K562 (cell line): ENCODE data around the gene FILIP1.

Experiments used
- CTCF ChIP-seq, 3 experiments: IDR thresholded peaks in 2 of 3; conservative IDR thresholded peaks in 1 of 3; 2 replicates each; pipeline ENCODE4 v1.5.1; 2011 to 2012; ENCODE audit warnings: low read length in 3 of 3, mild to moderate bottlenecking in 3 of 3, control low read depth in 2 of 3, improper control_type of control experiment in 1 of 3, inconsistent platforms in 1 of 3, low read depth in 1 of 3, mixed read lengths in 1 of 3, moderate library complexity in 1 of 3; ENCODE audit not compliant: insufficient read depth in 2 of 3
- DIDO1 ChIP-seq: fragments of 450-650 bp; IDR thresholded peaks from 2 replicates; pipeline ENCODE4 v1.6.1; 2016; ENCODE audit warnings: low read depth, missing biosample characterization, missing genetic modification characterization
- EGR1 ChIP-seq: fragments of 450-650 bp; conservative IDR thresholded peaks from 2 replicates; pipeline ENCODE4 v1.6.1; 2017; ENCODE audit warnings: mild to moderate bottlenecking
- GABPA ChIP-seq: fragments of 200-800 bp; sonication (Bioruptor generic); conservative IDR thresholded peaks from 2 replicates; pipeline ENCODE4 v1.6.1; 2016; ENCODE audit warnings: low read depth, missing genetic modification characterization, missing compliant biosample characterization
- MAZ ChIP-seq, 2 experiments: fragments of 450-650 bp in 1 of 2; sonication (generic) in 1 of 2; formaldehyde crosslinking; IDR thresholded peaks in 1 of 2; conservative IDR thresholded peaks in 1 of 2; 2 replicates each; pipeline versions ENCODE4 v1.4.0 to v1.5.0; 2020; ENCODE audit warnings: mild to moderate bottlenecking in 1 of 2, missing genetic modification reagents in 1 of 2
- SIN3A ChIP-seq, 2 experiments: fragments of 150-350 bp in 1 of 2; IDR thresholded peaks; 2 replicates each; pipeline ENCODE4 v1.6.1; 2011 to 2016; ENCODE audit warnings: borderline replicate concordance in 2 of 2, low read depth in 2 of 2, low read length in 2 of 2, mild to moderate bottlenecking in 2 of 2, moderate library complexity in 2 of 2; ENCODE audit not compliant: control insufficient read depth in 1 of 2

GRCh38 chr6:75431379-75431778 is 62.2 kb downstream of the FILIP1 start:
- no peak for TF ChIP-seq EGR1
- TF ChIP-seq CTCF (IDR thresholded peaks at IDR 0.05 in 2 of 3, conservative IDR thresholded peaks at IDR 0.05 in 1 of 3; ENCODE audit: insufficient read depth in 2 of 3, low read depth in 1 of 3, low read length in 3 of 3) = no peak
- no peak for TF ChIP-seq SIN3A (IDR thresholded peaks at IDR 0.05; ENCODE audit: borderline replicate concordance in 2 of 2, control insufficient read depth in 1 of 2, low read depth in 2 of 2, low read length in 2 of 2)
- no peak for TF ChIP-seq DIDO1
- no peak for TF ChIP-seq GABPA (tag)
- TF ChIP-seq MAZ (CRISPR knock-in tag; conservative IDR thresholded peaks at IDR 0.05 in 1 of 2, IDR thresholded peaks at IDR 0.05 in 1 of 2) = no peak
